Inflammatory macrophage treated with lipopolysaccharide for 1 hour (primary cell): ENCODE results near the gene PRAME.
"Not testable (repeated sequence)": the region's sequence is repeated elsewhere in the genome, so short reads cannot be mapped to it uniquely, and the experiment has no call there.

Source experiments
- DNase-seq, 2 donors: peaks; one replicate each; pipeline ENCODE4 v3.0.0-alpha.2; 2020 to 2022

PRAME gene

DNA sequence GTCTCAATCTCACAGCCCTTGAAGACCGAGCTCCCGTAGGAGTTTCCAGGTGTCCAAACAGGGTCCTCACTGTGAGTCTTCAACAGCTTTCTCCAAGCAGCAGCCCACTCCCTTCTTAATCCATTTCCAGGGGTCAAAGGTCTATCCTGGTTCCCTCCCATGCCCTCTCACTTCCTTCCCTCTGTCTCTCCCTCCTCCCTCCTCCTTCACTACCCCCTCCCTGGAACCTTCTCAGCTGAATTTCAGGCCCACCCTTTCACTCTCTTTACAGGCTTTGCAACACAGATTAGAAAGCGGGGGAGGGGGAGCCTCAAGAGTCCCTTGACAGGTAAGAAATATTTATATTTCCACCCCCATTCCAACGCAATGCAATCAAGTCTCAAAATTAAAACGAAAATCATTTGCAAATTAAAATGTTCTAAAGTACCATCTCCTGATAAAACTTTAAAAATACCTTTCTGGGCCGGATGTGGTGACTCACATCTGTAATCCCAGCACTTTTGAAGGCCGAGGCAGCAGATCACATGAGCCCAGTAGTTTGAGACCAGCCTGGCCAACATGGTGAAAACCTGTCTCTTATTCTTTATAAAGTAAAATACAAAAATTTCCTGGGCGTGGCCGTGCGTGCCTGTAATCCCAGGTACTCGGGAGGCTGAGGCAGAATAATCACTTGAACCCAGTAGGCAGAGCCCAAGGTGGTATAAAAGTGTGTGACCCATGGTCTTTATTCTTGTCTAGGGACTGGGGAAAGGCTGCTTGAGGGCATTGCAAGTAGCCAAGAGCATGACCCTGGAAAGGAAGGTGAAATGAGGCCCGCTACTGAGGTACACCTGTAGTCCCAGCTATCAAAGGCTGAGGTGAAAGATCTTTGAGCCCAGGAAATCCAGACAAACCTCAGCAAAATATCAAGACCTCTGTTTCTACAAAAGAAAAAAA is 38.1 kb downstream of the PRAME start:
- DNase-seq: no peak

DNA sequence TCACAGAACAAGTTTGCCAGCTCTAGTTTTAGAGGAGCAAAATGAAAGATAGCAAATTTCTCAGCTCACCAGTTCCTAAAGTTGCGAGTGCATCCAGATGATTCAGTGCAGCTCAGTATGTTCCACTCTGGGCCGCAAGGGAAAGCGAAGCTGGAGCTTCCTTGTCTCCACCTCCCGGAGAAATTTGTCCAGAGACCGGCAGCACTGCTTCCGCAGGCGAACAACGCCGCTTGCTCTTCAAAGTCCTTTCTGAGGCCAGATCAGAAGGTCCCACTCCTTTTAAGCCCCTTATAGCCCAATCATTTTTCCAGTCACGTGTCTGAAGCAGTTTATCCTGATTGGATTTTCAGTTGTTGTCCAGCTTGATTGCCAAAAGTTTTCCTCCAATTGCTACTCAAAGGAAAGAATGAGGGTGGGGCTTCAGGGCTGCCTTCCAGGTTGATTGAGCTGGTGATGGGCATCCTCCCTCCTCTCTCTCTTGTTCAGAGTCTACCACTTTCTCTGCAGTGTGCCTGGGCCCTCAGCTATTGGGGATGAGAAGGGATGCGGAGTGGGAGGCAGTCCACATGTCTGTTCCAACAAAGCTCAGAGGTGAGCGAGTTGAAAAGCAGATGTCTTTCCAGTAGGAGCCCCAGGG is 38.9 kb downstream of the PRAME start, which contains the start of gene ZNF280A:
TSS of gene ZNF280A (minus strand) at position 251 of the 637 bp plus-strand sequence. CDS start 4,640 bp downstream, outside the sequence.
- DNase-seq: no peak

DNA sequence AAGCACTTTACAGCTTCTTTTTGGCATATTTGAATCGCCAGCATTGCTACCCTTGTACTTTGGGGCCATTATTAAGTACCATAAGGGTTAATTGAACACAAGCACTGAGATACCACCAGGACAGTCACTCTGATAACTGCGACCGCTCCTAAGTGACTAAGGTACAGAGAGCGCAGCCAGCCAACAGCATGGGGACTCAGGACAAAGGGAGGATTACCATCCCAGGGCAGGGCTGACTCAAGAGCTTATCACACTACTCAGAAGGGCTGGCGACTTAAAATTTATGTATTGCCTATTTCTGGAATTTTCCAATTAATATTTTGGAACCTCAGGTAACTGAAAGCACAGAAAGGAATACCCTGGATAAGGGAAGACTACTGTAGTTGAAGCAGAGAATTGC is 39.5 kb downstream of the PRAME start:
- no peak for DNase-seq

DNA sequence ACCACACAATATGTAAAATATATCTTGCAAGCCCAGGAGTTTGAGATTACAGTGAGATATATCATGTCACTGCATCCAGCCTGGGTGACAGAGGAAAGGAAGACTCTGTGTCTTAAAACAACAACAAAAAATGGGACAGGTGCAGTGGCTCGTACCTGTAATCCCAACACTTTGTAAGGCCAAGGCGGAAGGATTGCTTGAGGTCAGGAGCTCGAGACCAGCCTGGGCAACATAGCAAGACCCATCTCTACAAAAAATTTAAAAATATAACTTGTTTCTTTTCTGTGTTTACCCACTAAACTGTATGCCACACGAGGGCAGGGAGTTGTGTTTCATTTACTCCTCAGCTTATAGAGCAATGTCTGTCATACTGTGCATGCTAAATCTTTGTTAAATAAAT is 42.1 kb downstream of the PRAME start:
- DNase-seq: no peak

DNA sequence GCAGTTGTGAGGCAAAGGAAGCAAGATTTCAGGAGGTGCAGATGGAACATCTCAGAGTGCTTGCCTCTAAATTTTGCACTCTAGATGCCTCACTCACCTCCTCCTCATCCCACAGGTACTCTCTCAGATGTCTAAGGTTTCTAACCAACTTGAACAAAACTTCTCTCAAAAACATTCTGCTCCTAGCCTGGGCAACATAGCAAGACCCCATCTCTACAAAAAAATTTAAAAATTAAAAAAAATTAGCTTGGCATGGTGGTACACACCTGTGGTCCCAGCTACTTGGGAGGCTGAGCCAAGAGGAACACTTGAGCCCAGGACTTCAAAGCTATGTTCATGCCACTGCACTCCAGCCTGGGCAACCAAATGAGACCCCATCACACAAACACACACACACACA is 43.2 kb downstream of the PRAME start:
- no peak for DNase-seq

DNA sequence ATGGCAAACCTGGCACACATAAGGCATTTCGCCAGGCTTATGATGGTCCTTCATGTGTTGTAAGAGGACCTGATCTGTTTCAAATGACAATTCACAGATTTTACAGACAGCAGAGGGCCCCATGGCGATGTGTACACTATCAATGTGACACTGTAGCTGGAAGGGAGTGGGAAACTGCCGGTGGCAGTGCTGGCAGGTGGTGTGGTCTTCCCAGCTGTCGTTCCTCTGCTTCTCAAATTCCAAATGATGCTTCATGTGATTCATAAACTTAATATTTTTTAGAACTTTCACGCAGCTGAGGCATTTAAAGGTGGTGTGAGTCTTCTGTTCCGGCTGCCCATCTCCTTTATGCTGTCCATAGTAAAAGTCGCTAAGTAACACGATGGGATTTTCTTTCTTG is 44.6 kb downstream of the PRAME start:
- not testable (repeated sequence) for DNase-seq

DNA sequence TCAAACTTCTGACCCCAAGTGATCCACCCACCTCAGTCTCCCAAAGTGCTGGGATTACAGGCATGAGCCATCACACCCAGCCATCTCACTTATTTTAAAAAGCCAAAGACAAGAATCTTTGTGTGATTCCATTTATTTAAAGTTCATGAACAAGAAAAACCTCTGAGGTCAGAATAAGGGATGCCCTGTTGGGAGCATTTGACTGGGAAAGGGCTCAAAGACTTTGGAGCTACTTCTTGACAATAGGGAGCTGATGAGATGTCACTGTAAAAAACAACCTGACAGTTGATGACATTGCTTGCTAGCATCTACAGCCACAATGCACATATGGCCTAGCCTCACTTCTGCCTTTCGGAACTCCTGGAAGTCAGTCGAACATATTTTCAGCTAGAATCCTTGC is 45.4 kb downstream of the PRAME start:
- DNase-seq: no peak

DNA sequence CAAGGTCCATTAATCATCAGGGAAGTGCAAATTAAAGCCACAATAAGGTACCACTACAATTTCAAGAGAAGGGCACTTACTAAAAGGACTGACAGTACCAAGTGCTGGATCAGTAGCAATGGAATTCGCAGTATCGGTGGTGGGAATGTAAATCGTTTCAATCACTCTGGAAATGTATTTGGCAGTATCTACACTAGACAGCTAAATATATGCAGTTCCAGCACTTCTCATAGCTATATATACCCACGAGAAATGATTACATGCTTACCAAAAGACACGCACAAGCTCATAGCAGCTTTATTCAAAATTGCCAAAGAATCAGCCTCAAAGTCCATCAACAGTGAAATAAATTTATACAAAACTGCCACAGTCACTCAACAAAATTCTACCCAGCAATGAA is 46.1 kb downstream of the PRAME start:
- DNase-seq: no peak

DNA sequence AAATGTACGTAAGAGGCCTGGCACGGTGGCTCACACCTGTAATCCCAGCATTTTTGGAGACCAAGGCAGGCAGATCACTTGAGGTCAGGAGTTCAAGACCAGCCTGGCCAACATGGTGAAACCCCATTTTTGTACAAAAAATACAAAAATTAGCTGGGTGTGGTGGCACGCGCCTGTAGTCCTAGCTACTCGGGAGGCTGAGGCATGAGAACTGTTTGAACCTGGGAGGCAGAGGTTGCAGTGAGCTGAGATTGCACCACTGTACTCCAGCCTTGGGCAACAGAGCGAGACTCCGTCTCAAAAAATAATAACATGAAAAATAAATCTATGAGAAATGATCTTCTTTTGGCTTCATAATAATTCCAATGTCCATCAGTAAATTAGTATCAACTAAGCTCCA is 48.2 kb downstream of the PRAME start:
- not testable (repeated sequence) for DNase-seq

DNA sequence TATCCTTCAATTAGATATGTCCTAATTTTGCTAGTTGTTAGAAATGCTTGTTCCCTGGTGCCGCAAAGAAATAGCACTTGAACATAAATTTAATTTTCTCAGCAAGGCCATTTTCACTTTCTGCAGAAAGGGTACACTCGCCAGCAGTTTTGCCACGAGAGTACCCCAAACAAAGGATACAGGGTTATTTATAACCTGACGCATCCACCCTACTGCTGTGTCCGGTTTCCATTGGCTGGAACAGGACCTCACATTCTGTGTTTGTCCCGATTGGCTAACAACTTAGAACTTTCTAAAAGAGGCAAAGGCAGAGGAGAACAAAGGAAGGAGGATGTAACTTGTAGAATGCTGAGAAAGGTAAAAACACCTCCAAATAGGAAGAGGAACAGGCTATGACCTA is 49.2 kb downstream of the PRAME start:
- not testable (repeated sequence) for DNase-seq

DNA sequence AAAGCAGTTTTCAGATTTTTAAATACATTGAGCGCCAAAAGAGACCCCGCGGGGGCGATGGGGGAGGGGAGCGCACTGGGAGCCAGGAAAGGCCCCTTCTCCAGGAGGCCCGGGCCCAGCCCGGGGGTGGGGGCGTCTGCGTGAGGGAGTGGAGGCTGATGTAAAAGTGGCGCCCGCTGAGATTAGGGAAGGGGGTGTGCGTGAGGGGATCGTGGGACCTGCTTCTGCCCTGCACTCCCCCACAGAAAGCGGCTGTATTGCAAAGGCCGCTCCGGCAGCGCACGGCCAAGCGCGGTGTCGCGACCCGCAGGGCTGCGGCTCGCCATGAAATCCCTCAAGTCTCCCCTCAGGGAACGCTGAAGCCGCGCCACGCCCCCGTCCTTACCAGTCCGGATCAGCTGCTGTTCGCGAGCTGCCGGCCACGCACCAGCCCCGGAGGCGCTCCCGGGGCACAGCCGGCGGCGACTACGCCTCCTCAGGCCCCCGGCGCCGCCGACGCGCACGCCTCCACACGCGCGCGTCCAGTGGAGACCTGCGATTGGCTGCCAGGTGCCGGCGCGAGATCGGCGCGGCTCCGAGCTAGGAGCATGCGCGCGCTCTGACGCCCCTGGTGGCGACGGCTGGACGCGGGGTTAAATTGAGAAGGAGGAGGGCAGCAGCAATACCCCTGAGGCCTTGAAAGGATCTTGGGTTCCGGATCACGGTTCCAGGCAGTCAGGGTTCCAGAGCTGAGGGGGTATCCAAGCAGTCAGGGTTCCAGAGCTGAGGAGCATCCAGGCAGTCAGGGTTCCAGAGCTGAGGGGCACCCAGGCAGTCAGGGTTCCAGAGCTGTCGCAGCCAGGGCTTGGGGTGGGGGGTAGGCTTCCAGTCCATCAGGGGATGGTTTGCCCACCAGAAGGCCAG is 50.5 kb downstream of the PRAME start, which contains the start of gene ZNF280B:
TSS of gene ZNF280B (minus strand) at position 469 of the 903 bp plus-strand sequence. CDS start 19,344 bp downstream, outside the sequence.
- peak; percentile 23 to 79 for DNase-seq

DNA sequence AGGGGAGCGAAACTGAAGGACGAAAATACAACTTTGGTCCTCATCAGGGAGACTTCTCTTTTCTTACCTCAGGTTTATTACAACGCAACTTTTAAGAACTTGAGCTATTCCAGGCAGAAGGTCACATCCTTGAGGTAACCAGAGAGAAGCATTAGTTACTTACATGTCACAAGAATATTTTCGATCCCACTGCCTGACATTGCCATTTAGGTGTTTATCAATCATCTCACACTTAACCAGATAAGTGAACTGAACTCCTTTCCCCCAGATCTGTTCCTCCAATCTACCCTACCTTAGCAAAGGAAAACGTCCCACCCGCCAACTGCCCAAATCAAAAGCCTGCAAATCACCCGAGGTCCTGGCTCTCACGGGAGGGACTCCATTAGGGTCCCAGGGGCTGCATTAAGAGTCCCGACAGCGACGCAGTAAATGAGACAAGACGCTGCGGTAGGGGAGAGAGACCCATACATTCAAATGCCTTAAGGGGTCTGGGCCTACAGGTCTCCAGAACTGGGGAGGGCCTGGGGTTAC is 51.3 kb downstream of the PRAME start:
- DNase-seq: no peak

DNA sequence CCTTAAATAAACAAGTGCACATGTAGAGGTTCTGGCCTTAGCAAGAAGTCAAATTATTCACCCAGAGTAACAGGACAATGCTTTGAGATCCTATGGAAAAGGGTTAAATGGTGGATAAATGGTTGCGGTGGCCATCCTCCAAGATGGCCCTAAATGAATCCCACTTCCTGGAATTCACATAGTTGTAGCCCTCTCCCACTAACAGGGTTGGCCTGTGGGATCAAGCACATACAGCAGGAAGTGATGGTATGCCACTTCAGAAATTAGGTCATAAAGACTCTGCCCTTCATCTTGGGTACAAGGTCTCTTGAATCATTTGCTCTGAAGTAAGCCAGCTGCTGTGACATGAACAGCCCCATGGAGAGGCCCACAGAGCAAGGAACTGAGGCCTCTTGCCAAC is 52.3 kb downstream of the PRAME start:
- no peak for DNase-seq

DNA sequence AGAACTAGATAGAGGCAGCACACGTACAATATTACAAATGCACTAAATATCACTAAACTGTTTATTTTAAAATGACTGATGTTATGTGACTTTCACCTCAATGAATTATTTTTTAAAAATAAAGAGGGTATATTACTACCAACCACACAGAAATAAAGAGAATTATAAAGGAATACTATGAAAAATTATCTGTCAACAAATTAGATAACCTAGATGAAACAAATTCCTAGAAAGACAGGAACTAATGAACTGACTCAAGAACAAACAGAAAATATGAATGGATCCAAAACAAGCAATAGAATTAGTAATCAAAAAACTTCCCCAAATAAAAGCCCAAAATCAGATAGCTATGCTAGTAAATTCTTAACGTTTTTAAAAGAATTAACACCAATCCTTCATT is 60.8 kb downstream of the PRAME start:
- DNase-seq: no peak
